Fibroblast of the conjunctiva (primary cell): ENCODE data around the gene FUT8.

Experiments
- DNase-seq: peaks from one replicate; pipeline ENCODE4 v3.0.0-alpha.2; 2010; ENCODE audit warnings: low read depth

FUT8 gene

GRCh38 chr14:65774041-65774440 is 361.5 kb downstream of the FUT8 start:
- DNase-seq, result no peak

GRCh38 chr14:65776193-65776852 is 363.8 kb downstream of the FUT8 start:
- DNase-seq, result no peak

DNA sequence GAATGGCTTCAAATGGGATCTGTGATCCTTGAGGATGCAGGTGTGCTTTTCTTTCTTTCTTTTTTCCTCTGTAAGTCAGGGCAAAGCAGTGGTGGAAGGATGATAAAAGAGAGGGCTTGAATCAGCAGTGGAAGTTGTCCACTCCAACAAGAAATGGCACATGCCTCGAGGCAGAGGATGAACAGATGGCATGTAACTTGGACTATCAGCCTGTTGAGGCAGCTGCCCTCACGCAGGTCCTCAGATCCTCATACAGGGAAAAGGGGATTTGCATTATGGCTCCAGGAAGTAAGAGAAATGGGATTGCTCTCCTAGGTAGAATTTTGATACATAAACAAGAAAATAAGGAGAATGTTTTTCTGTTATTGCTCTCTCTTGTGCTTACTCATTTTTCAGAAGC is 368.0 kb downstream of the FUT8 start:
- no peak for DNase-seq

DNA sequence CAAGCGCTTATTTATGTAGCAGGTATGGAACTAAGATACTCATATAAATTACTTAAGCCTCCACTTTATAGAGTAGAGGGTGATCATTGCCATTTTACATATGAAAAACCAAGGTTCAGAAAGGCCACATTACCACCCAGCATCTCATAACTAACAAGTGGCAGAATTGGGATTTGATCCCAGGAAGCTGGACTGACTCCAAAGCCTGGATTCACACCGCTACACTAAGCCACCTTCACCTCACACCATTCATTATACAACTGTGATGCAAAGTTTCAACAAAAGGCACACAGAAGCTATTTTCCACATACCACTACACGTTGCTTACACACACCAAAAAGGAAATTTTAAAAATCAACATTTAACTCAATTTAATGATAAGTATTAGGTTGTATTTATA is 370.6 kb downstream of the FUT8 start:
- DNase-seq, result no peak

- no peak for DNase-seq
Measured at GRCh38 chr14:65783576-65783975, 371.0 kb downstream of the FUT8 start.

DNA sequence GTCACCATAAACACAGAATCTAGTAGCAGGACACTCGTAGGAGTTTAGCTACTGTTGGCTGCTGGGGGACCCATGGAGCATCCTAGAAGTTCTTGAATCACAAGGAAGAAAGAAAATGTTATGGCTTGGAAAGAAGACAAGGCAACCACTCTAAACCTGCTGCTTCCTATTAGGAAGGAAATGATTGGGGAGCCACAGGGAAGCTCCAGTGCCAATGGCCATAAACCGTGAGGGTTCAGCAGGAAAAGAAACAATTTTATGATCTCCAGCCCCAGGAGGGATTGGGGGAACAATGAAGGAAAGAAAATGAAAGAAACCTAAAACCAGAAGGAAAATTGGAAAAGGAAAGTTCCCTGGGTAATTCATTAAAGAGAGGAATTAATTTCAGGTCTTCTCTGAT is 372.0 kb downstream of the FUT8 start:
- DNase-seq, result no peak

DNA sequence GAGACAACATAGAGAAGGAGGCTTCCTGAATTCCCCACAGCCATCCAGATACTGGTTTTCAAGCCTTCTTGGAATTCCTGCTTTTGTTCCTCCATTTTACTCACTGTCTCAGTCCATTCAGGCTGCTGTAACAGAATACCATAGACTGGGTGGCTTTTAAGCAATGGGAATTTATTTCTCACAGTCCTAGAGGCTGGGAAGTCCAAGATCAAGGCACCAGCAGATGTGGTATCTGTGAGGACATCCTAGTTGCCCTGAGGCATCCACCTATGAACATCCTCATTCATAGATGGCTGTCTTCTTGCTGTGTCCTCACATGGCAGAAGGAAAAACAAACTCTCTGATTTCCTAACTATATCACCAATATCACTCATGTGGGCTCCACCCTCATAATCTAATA is 374.9 kb downstream of the FUT8 start:
- no peak for DNase-seq

DNA sequence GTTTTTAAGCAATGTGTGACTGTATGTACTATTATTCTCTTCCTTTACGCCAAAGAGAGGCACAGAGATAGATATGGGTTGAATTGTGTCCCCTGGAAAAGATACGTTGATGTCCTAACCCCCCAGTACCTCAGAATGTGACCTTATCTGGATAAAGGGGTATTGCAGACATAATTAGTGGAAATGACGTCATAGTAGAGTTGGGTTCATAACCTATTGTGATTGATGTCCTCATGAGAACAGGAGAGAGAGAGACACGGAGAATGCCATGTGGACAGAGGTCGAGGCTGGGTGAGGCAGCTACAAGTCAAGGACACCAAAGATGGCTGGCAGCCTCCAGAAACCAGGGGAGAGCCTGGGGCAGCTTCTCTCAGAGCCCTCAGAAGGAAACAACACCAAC is 376.3 kb downstream of the FUT8 start:
- DNase-seq, result no peak

GRCh38 chr14:65789363-65789762 is 376.8 kb downstream of the FUT8 start:
- no peak for DNase-seq

GRCh38 chr14:65790172-65790815 is 377.8 kb downstream of the FUT8 start:
- no peak for DNase-seq

DNA sequence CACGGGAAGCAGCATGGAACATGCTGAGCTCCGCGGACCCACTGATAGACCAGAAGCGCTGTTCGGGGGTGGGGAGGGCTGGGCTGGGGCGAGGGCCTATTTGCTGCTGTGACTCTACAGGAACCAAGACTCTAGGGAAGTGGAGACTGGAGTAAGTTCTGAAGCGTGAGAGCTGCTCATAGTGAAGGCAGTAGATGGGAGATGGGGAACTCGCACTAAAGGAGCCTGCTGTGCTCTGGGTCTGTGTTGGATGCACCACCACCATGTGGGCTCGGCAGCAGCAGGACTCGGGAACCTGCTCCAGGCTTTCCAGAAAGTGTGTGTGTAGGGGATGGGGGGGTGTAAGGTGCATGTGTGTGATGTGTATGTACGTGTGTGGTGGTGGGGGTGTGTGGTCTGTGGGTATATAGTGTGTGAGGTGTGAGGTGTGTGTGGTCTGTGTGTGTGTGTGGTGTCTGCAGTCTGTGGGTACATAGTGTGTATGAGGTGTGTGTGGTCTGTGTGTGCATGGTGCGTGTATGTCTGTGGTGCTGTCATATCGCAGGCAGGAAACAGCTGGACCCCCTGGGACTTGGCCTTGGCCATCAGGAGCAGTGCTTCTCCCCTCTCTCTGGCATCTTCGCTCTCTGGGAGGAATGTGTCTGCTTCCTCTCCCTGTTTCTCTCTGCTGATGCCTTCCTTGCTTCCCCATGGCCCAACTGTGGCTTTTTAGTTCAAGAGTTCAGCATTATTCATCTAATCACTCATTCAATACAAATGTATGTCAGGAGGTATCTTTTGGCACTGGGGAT is 378.9 kb downstream of the FUT8 start:
- no peak for DNase-seq

- DNase-seq, result no peak
Measured at GRCh38 chr14:65792208-65792905, 379.8 kb downstream of the FUT8 start.
